Stimulated activated CD8-positive, alpha-beta memory T cell treated with anti-CD3 and anti-CD28 coated beads, Interleukin-15, amount 100 ng/mL, for 4 hours (primary cell): ENCODE data around the gene CLASP2.
"Not testable (repeated sequence)": the region's sequence is repeated elsewhere in the genome, so short reads cannot be mapped to it uniquely, and the experiment has no call there.

Source experiments
- DNase-seq, 2 donors: peaks; one replicate each; pipeline ENCODE4 v3.0.0-alpha.2; 2020; ENCODE audit warnings: low read depth in 2 of 2

Gene CLASP2

DNA sequence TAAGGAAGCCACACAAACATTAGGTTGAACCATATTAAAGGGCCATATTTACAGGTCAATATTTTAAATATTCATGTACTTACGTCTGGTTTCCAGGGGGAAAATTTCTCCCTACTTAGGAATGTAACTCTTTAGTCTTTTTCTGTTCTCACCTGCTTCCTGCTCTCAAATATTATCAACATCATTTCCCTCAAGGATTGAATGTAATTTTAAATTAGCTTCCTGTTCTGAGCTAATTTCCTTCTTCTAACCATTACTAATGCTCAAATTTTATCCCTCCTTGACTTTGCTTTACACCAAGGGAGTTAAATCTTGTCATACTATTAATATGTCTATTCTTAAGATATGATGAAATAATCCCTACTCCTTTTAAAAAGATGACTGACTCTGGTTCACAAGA is 174.5 kb downstream of the CLASP2 start:
- no peak for DNase-seq

- DNase-seq, result no peak
Observed at GRCh38 chr3:33541918-33542317, 176.1 kb downstream of the CLASP2 start.

DNA sequence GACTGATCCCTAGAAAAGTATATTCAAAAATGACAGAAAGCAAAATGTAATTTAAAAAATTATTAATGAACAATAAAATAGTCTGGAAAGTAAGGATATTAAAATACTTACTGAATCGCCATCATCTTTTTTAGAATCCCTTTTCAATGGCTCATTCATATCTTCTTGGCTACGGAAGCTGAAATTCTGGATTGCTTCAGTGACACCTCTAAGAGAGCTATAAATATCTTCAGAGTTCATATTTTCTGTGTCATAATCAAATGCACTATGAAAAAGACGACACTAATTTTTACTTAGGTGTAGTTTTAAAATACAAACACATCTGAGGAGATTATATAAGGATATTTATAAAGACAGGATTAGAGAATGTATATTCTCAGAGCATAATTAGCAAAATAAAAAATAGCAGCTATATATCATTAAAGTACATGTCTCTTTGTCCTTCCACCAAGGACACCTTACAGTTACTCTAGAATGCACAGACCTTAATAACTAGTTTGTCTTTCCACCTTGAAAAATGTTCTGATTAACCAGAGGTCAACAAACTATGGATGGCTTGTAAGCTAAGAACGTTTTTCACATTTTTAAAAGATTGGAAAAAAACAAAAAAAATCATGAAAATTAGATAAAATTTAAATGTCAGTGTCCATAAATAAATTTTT is 179.2 kb downstream of the CLASP2 start:
- DNase-seq, result no peak

- DNase-seq, result no peak
Observed at GRCh38 chr3:33537133-33537532, 180.9 kb downstream of the CLASP2 start.

- no peak for DNase-seq
Observed at GRCh38 chr3:33526787-33527186, 191.3 kb downstream of the CLASP2 start.

DNA sequence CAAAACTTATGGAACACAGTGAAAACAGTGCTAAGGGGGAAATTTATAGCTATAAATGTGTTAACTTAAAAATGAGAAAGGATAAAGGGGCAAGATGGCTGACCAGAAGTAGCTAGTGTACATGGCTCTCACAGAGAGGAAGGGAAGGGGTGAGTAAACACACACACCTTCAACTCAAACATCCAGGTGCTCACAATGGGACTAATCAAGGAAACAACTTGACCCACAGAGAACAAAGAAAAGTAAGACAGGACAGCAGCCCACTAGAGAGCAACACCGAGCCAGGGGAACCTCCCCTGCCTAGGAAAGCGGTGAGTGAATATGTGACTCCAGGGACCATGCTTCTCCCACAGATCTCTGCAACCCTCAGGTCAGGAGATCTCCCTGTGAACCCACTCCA is 192.8 kb downstream of the CLASP2 start:
- DNase-seq, result no peak

- DNase-seq, result no peak
Observed at GRCh38 chr3:33523093-33523667, 194.9 kb downstream of the CLASP2 start.

GRCh38 chr3:33521736-33522135 is 196.3 kb downstream of the CLASP2 start:
- DNase-seq, result no peak

GRCh38 chr3:33513262-33513863 is 204.7 kb downstream of the CLASP2 start:
- DNase-seq, result no peak

DNA sequence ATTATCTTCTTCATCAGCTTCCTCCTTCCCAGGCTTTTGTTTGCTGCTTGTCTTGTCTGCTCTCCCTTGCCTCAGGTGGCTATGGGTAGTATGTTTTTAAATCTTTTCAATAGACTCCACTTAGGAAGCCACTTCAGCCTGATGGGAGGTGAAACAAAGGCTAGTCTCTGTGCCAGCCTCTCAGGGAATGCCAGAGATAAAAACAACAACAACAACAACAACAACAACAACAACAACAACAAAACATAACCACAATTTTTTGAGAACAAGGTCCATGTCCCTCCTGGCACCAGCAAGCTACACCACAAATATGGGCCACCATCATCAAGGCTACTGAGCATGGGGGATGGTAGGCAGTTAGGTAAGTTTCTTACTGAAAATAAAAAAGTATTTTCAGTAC is 213.0 kb downstream of the CLASP2 start:
- DNase-seq, result no peak

DNA sequence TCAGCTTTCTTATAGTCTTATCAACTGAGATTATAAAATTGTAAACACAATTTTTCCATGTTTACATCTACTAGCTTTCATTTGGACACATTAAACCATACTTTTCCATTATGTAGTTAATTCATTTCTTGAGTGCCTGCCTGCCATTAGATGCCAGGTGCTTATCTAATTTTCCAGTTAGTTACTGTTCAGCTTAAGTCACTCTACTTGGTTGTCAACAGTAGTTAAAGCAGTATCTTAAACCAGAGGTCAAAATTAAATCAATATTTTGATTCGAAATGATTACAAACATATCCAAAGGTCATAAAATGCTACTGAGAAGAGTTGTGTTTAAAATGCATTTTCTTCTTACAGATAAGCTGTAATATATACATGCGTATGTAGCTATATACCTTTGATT is 221.6 kb downstream of the CLASP2 start:
- DNase-seq, result no peak

GRCh38 chr3:33491721-33492120 is 226.3 kb downstream of the CLASP2 start:
- no peak for DNase-seq

DNA sequence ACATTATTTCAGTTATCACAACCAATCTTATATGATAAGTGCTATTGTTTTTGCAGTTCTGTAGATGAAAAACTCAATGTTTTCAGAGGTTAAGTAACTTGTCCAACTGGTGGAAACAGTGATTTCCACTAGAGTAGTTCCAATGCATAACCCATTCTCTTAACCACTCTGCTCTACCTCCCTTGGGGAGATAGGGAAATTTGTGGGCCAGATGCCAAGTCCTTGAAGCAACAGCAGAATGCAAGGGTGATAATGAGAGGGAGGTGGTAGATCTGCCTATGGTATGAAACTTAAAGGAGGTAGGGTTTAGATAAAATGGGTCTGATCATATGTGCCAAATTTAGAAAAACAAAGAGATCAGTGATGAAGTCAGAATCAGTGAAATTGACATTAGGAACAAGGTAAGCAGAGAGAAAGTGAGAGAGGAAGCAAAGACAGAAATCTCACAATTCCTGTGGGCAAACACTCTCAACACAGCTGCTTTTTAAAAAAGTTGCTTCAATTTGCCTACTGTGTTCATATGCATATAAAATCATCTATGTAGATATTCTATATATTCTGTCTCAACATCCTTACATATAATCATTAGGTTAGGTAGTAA is 227.3 kb downstream of the CLASP2 start:
- DNase-seq, result no peak

DNA sequence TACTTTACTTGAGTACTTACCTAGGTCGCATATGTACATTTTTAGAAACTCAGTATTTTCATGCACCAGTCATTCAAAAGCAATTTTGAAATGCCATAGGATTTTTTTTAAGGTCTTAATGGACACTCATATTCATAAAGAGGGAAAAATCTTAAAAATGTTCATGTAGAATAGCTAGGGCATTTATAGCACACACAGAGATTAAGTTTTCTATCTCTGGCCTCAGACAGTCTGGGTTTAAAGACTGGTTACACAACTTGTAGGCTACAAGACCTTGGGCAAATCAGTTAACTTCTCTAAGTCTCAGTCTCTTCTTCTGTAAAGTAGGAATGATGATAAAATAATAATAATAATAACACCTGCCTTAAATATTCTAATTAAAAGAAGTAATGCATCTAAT is 229.4 kb downstream of the CLASP2 start:
- DNase-seq, result no peak

- DNase-seq, result no peak
Observed at GRCh38 chr3:33488246-33488645, 229.8 kb downstream of the CLASP2 start.

- no peak for DNase-seq
Observed at GRCh38 chr3:33482111-33482521, 235.9 kb downstream of the CLASP2 start.

DNA sequence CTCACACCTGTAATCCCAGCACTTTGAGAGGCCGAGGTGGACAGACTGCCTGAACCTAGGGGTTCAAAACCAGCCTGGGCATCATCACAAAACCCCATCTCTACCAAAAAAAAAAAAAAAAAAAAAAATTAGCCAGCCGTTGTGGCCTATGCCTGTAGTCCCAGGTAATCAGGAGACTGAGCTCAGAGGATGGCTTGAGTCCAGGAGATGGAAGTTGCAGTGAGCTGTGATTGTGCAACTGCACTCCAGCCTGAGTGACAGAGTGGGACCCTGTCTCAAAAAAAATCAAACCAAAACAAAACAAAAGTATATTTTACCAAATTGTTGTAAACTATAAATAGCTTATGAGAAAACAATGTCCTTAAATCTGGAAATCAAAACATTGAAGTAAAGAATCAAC is 243.2 kb downstream of the CLASP2 start:
- DNase-seq, result no peak

DNA sequence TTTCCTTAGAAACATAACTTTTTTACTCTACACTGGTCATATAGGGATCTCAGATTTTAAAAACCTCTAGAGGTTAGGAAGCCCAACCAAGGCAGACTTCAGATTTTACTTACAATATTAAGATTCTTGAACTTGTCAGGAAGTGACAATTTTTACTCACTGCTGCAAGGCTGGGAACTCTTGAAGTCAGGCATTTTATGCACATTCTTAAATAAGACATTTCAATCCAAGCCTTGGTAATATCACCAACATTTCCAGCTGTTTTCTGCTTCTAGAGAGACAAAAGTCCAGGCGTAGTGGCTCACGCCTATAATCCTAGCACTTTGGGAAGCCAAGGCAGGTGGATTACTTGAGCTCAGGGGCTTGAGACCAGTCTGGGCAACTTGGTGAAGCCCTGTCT is 244.2 kb downstream of the CLASP2 start:
- DNase-seq, result no peak

DNA sequence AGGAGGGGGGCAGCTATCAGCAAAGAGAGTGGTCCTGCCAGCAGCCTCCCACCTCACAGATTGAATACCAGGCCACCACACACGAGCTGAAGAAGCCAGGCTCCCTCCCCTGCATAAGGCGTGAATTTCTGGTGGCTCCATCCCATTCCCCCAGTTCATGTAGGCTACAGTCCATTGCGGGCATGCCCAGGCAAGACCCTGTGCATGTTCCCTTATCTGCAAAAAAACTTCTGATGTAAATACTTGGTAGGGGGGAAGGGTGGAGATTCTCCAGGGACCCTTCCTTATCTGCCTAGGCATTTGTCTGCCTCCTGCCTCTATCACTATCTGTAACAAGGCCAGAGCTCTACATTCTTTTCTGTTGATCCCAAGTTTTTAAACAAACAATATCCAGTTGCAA is 250.3 kb downstream of the CLASP2 start:
- DNase-seq, result no peak

DNA sequence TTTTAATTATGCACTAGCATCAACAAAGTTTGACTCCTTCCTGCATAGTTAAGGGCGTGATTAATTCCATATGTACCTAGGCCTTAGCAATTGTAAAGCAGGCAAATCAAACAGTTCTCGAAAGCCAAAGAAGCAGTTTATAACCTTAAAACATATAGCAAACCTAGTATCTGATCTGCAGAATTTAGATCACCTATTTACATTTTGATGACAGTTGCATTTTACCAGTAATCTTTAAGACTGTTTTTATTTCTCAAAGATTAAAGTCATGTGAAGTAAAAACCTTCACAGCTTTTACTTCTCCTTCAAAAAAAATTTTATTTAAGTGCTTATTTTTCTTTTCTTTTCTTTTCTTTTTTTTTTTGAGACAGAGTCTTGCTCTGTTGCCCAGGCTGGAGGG is 257.0 kb downstream of the CLASP2 start:
- DNase-seq, result no peak

GRCh38 chr3:33459577-33459976 is 258.5 kb downstream of the CLASP2 start:
- not testable (repeated sequence) for DNase-seq

DNA sequence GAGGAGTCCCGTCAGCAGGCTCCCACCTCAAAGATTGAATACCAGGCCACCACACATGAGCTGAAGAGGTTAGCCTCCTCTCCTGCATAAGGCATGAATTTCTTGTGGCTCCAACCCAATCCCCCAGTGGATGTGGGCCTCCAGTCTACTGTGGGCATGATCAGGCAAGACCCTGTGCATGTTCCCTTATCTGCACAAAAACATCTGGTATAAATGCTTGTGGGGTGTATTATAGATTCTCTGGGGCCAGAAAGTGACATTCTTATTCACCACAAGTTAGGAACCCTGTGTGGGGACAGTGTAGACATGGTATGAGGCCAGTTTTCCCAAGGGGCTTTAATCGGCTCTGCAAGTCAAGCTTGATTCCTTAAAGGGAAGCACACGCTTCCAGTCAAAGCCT is 259.6 kb downstream of the CLASP2 start:
- no peak for DNase-seq

- no peak for DNase-seq
Observed at GRCh38 chr3:33456756-33457155, 261.3 kb downstream of the CLASP2 start.
